Activated effector memory CD4-positive, alpha-beta T cell treated with Interleukin-2 at 50 U/mL for 16 hours (primary cell): ENCODE measurements around the gene LAMC3.
"Not testable (repeated sequence)": the region's sequence is repeated elsewhere in the genome, so short reads cannot be mapped to it uniquely, and the experiment has no call there.

ENCODE experiments used
- DNase-seq: peaks from one replicate; pipeline ENCODE4 v3.0.0-alpha.2; 2020

The LAMC3 gene

GRCh38 chr9:131082774-131083512 lies 74.0 kb downstream of the LAMC3 start:
- no peak for DNase-seq

DNA sequence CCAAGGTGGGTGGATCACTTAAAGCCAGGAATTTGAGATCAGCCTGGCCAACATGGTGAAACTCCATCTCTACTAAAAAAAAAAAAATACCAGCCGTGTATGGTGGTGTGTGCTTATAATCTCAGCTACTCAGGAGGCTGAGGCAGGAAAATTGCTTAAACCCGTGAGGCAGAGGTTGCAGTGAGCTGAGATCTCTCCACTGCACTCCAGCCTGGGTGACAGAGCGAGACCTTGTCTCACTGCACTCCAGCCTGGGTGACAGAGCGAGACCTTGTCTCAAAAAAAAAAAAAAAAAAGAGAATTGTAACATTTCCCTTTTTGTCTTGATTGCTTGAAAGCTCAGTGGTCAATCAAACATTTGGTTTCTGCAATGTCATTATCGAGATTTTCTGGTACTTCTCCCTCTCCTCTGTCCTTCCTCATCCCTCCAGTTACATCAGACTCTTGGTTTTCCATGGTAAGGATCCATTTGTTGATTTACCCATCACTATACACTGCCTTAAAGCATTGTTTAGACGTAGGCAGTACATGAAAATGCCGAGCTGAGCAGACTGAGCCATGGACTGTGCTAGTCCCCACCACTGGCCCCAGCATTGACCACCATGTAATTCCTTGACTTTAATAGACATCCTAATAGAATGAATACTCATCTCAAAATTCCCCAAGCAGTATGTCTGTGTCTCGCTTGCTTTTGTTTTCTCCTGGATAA lies 75.8 kb downstream of the LAMC3 start:
- no peak for DNase-seq

DNA sequence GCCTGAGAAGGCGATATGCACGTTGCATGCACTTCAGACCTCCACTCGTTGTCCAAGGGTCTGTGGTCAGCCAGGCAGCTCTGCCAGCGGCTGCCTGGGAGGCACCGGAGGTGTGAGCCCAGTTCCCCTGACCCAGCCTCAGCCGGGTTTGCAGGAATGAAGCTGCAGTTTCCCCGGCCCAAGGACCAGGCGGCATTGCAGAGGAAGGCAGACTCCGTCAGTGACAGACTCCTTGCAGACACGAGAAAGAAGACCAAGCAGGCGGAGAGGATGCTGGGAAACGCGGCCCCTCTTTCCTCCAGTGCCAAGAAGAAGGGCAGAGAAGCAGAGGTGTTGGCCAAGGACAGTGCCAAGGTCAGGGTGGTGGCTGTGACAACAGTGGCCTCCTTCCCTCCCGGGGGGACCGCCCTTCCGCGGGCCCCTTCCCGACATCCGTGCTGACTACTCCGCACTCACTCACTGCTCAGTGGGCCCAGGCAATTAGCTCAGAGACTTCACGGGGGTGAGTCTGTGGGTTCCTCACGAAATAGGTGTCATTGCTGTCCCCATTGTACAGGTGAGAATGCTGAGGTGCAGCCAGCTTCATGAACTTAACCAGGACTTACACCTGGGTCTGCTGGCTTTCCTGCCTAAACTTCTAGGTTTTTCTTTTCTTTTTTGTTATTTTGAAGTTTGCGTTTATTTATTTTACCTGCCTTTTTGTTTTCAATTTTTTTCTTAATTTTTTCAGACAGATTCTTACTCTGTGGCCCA lies 76.6 kb downstream of the LAMC3 start:
- DNase-seq = no peak

DNA sequence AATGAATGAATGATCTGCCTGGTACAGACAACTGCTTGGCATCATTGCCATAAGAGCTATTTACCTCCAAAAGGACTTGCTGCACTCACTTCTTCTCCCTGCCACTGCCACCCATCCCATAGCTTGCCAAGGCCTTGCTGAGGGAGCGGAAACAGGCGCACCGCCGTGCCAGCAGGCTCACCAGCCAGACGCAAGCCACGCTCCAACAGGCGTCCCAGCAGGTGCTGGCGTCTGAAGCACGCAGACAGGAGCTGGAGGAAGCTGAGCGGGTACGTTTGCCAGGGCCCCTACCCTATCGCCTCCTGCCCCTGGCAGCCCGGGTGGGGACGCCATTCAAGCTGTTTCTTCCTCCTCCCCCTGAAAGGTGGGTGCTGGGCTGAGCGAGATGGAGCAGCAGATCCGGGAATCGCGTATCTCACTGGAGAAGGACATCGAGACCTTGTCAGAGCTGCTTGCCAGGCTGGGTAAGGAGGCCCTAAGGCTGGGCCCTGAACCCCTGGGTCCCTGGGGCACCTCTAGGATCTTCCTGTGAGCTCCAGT lies 78.5 kb downstream of the LAMC3 start:
- no peak for DNase-seq

- DNase-seq = no peak
Measured at GRCh38 chr9:131090025-131090787, 81.2 kb downstream of the LAMC3 start.

DNA sequence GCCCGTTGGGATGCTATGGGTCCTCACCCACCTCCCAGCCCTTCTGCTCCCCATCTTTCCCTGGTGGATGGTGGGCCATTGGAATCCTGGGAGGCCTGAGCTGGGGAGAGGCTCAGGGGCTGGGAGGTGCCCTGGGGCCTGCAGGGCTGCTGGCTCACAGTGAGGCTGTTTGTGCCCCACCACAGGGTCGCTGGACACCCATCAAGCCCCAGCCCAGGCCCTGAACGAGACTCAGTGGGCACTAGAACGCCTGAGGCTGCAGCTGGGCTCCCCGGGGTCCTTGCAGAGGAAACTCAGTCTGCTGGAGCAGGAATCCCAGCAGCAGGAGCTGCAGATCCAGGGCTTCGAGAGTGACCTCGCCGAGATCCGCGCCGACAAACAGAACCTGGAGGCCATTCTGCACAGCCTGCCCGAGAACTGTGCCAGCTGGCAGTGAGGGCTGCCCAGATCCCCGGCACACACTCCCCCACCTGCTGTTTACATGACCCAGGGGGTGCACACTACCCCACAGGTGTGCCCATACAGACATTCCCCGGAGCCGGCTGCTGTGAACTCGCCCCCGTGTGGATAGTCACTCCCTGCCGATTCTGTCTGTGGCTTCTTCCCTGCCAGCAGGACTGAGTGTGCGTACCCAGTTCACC lies 82.5 kb downstream of the LAMC3 start:
- no peak for DNase-seq

GRCh38 chr9:131092030-131092429 lies 83.1 kb downstream of the LAMC3 start:
- no peak for DNase-seq

DNA sequence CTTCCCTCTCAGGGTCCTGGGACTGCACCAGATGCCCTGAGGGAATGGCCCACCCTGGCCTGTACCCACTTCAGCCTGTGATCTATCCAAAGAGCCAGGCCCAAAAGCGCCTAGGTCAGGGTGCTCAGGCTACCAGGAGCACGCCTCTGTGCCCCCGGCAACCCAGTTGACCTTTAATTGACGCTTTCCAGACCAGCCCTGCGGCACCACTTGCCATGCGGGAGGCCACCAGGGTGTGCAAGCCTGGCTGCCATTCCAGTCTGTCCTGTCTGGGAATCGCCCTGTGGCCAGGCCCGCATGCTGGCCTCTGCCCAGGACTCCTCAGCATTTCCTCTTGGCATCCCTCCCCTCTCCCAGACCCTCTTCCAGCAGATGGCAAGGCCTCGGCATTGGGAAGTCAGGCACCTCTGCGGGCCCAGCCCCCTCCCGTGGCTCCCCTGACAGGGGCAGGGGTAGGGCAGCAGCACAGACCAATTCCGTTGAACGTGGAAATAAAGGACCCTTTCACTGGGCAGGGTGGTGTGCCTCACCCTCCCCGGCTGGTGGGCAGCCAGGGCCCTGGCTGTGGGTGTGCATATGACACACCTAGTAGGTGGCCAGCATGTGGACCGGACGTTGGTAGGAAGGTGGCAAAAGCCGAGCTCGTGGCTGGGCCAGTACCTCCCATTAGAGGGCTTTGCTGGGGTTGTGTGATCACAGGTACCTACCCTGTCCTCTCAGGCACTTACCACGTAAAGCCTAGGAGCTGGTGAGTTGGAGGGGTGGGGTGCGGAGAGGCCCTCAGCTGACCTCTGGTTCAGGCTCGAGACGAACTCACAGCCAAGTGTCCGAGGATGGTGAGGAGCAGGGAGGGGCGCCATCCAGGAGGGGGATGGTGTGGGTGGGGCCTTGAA lies 83.8 kb downstream of the LAMC3 start:
- DNase-seq = no peak

DNA sequence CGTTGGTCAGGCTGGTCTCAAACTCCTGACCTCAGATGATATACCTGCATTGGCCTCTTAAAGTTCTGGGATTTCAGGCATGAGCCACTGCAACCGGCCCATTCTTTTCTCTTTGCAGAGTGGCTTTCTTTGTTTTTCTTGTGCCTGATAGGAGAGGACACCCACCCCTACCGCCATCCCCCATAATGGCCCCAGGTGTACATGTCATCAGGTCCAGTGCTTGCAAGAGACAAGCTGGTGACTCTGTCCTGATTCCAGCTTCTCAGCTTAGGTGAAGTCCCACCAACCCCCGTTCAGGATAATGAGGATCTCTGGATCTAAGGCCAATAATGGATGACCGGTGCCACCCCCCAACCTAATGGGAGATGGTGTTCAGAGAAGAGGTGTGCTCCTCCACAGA lies 85.0 kb downstream of the LAMC3 start:
- no peak for DNase-seq

- DNase-seq = no peak
Measured at GRCh38 chr9:131094622-131095021, 85.6 kb downstream of the LAMC3 start.

DNA sequence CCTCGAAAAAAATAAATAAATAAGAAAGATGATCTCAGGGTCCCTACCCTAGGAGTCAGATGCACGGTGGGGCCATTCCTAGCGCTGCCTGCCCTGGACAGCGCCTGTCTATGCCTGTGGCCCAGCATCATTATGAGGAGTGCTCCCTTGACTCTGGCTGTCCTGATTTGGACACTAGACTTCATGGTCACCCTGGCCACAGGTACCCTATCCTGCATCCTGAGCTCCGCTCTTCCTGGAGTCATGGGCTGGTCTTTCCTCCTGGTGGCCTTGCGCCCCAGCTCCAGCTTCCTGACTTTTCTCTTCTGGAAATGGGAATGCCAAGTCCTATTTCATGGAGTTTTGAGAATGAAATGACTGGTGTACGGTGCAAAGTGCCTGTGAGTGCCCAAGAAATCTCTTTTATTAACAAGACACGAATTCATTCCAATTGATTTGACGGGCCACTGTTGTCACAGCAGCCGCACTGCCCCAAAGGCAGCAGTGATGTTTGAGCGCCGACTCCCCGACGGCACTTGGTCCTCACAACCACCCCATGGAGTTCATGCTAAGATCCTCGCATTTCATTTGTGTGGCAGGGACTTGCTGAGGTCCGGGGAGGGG lies 86.8 kb downstream of the LAMC3 start:
- DNase-seq = no peak

DNA sequence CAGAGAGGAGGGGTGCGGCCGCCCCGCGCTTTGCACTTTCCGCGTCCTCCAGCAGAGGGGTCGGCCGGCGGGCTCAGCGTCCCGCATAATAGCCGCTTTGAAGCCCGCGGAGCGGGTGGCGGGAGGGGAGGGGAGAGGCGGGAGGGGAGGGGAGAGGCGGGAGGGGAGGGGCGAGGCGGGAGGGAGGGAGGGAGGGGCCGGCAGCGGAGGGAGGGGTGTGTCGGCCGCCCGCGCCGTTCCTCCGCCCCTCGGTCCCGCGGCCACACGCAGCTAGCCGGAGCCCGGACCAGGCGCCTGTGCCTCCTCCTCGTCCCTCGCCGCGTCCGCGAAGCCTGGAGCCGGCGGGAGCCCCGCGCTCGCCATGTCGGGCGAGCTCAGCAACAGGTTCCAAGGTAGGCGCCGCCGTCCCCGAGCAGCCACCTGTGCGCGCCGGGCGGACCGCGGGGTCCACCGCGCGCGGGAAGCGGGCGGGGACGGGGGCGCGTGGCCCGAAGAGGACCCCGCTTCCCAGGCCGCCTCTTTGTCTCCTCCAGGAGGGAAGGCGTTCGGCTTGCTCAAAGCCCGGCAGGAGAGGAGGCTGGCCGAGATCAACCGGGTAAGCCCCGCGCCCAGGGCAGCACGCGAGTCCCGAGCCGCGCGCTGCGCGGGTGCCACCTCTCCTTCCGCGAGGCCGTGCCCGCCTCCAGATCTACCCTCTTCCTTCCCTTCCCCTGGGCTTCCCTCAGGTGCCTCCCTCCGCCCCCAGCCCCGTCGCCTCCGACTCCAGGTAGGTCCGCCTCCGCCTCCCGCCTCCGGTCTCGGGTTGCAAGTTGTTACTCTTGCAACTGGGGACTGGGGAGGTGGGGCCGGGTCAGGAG lies 87.5 kb downstream of the LAMC3 start, which contains the start of gene AIF1L:
Gene AIF1L, plus strand, starts transcription at position 263 of the 857 bp plus-strand sequence. Its CDS starts 99 bp downstream, at position 362.
- DNase-seq = no peak

- DNase-seq = no peak
Measured at GRCh38 chr9:131097126-131097947, 88.4 kb downstream of the LAMC3 start.

GRCh38 chr9:131097948-131098278 lies 88.9 kb downstream of the LAMC3 start:
- DNase-seq = no peak

- DNase-seq = no peak
Measured at GRCh38 chr9:131098391-131099101, 89.6 kb downstream of the LAMC3 start.

DNA sequence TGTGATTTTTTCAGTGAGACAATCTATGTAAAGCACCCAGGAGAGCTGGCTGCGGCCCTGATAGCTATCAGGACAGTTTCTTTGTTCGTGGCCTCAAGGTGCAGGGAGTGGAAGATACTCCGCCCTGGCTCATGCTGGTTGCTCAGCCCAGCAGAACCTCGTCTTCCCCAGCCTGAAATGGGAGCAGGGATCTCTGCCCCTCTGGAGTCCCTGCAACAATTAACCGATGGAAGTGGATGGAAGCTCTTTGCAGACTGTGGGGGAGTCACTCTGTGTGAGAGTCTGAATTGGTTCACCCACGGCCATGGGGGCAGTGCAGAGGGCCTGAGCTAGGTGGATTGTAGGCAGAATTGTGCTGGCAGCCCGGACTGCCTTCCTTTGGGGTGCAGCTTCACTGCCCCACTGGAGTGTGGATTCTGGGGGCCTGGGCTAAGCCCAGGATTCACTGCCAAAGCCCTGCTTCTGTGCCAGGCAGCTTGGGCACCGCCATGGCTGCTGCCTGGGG lies 90.2 kb downstream of the LAMC3 start:
- no peak for DNase-seq

DNA sequence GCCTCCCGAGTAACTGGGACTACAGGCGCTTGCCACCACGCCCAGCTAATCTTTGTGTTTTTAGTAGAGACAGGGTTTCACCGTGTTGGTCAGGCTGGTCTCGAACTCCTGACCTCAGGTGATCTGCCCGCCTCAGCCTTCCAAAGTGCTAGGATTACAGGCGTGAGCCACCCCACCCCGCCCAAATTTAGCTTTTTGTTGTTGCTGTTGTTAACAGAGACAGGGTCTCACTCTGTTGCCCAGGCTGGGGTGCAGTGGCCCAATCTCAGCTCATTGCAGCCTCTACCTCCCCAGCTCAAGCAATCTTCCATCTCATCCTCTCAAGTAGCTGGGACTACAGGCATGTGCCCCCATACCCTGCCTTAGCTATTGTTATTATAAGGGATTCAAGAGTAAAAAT lies 90.9 kb downstream of the LAMC3 start:
- not testable (repeated sequence) for DNase-seq

DNA sequence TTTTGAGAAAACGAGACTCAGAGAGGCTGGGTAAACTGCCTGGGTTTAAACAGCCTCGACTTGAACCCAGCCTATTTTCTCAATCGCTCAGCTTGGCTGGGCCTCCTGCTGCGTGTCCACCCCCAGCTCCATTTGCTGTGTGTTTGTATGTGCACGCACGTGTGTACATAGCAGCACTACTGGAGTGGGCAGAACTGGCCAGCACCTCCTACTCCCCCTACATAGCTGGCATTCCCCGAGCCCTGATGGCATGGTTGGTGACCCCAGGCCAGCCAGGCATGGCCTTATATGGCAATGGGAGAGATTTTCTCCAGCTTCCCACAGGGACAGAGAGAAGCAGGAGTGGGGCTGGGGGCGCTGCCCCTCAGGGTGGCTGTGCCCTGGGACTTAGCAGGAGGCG lies 91.5 kb downstream of the LAMC3 start:
- no peak for DNase-seq
